A549 (cell line): ENCODE results near the gene MMP17. TPM values are rescaled to one million over a fixed set of nuclear protein-coding genes. Genes with fewer than 3 reads are reported as not detected.

ENCODE experiments used
- ATAC-seq, 2 experiments: fragments of 200-7000 bp in 1 of 2; fragments of >200 bp in 1 of 2; cut with Nextera tagmentation in 1 of 2; cut with Tn5 transposase in 1 of 2; 3 replicates each; pipeline versions ENCODE4 v1.8.0 to v1.9.1; 2018 to 2020; ENCODE audit warnings: mild to moderate bottlenecking in 1 of 2, moderate library complexity in 1 of 2
- CTCF ChIA-PET: fragments of 300-600 bp; sonication (Branson Sonifier 250); formaldehyde crosslinking; extraction: SDS; loops from one replicate; lab custom pipeline; 2021; ENCODE audit warnings: antibody characterized with exemption, inconsistent platforms; lab: Yijun Ruan, JAX
- POLR2A ChIA-PET: fragments of 350-600 bp; formaldehyde crosslinking; extraction: SDS; loops from one replicate; lab custom pipeline; 2021; ENCODE audit warnings: antibody characterized with exemption, inconsistent platforms; lab: Yijun Ruan, JAX
- DNase-seq, 2 experiments: peaks; one replicate each; pipeline versions ENCODE4 v3.0.0 to v3.0.0-alpha.2; 2011 to 2016; ENCODE audit warnings: low read depth in 1 of 2, low spot score in 1 of 2
- FAIRE-seq: peaks from 2 replicates; lab custom pipeline; 2011; peaks lifted over from hg19 to GRCh38; lab: Jason Lieb, UNC
- H3K27ac ChIP-seq, 2 experiments: fragments of >200 bp; sonication (Bioruptor Twin); formaldehyde crosslinking; 3 replicates each; pipeline ENCODE4 v1.5.1; 2016 to 2017
- H3K4me1 ChIP-seq: fragments of >200 bp; sonication (Bioruptor Twin); formaldehyde crosslinking; 3 replicates; pipeline ENCODE4 v1.6.1; 2016
- H3K4me2 ChIP-seq: fragments of >200 bp; sonication (Bioruptor Twin); formaldehyde crosslinking; 3 replicates; pipeline ENCODE4 v1.6.1; 2016
- H3K4me3 ChIP-seq: fragments of >200 bp; sonication (Bioruptor Twin); formaldehyde crosslinking; 3 replicates; pipeline ENCODE4 v1.5.1; 2016
- H3K9me3 ChIP-seq: fragments of >200 bp; sonication (Bioruptor Twin); formaldehyde crosslinking; 3 replicates; pipeline ENCODE4 v1.6.1; 2016
- CBX8 ChIP-seq: fragments of 200-600 bp; sonication (generic); IDR thresholded peaks from 2 replicates; pipeline ENCODE4 v1.6.1; 2016
- CEBPB ChIP-seq, 2 experiments: fragments of >200 bp in 1 of 2; sonication (Bioruptor Twin) in 1 of 2; formaldehyde crosslinking in 1 of 2; IDR thresholded peaks; 2 replicates each; pipeline ENCODE4 v1.6.1; 2012 to 2016
- CHD2 ChIP-seq: fragments of 150-350 bp; IDR thresholded peaks from 2 replicates; pipeline ENCODE4 v1.6.1; 2014; ENCODE audit warnings: low read length; ENCODE audit not compliant: partially characterized antibody
- FOSL2 ChIP-seq, 2 experiments: fragments of 450-650 bp in 1 of 2; fragments of >200 bp in 1 of 2; sonication (Bioruptor Twin) in 1 of 2; formaldehyde crosslinking; IDR thresholded peaks; 2 replicates each; pipeline versions ENCODE4 v1.5.0 to v1.6.1; 2016 to 2020; ENCODE audit warnings: mild to moderate bottlenecking in 1 of 2, moderate library complexity in 1 of 2
- HEYL ChIP-seq: fragments of 250-450 bp; sonication (Bioruptor Pico); IDR thresholded peaks from 2 replicates; pipeline ENCODE4 v1.8.0; 2021; ENCODE audit warnings: mild to moderate bottlenecking, moderate library complexity
- HOXA7 ChIP-seq: fragments of 250-450 bp; sonication (Bioruptor Pico); IDR thresholded peaks from 2 replicates; pipeline ENCODE4 v1.5.0; 2020; ENCODE audit warnings: mild to moderate bottlenecking, moderate library complexity
- JUN ChIP-seq, 2 experiments: fragments of >200 bp; sonication (Bioruptor Twin); formaldehyde crosslinking; IDR thresholded peaks; 2 replicates in 1 of 2; 3 replicates in 1 of 2; pipeline ENCODE4 v1.6.1; 2016 to 2017
- JUNB ChIP-seq: fragments of >200 bp; sonication (Bioruptor Twin); formaldehyde crosslinking; IDR thresholded peaks from 2 replicates; pipeline ENCODE4 v1.6.1; 2016
- KDM1A ChIP-seq: fragments of 200-600 bp; sonication (generic); IDR thresholded peaks from 2 replicates; pipeline ENCODE4 v1.6.1; 2016; ENCODE audit warnings: low read depth, mild to moderate bottlenecking
- KDM5A ChIP-seq: fragments of 200-600 bp; sonication (generic); IDR thresholded peaks from 2 replicates; pipeline ENCODE4 v1.6.1; 2016; ENCODE audit warnings: antibody characterized with exemption, mild to moderate bottlenecking
- MAFK ChIP-seq: fragments of 450-650 bp; IDR thresholded peaks from 2 replicates; pipeline ENCODE4 v1.6.1; 2014; ENCODE audit not compliant: partially characterized antibody
- MAZ ChIP-seq: fragments of 150-350 bp; IDR thresholded peaks from 2 replicates; pipeline ENCODE4 v1.6.1; 2014; ENCODE audit warnings: antibody characterized with exemption, low read depth, low read length, borderline replicate concordance
- MYC ChIP-seq: IDR thresholded peaks from 2 replicates; pipeline ENCODE4 v1.6.1; 2012; ENCODE audit warnings: mild to moderate bottlenecking, inconsistent platforms, low read length, improper control_type of control experiment, borderline replicate concordance
- NFE2L2 ChIP-seq: fragments of 150-350 bp; conservative IDR thresholded peaks from 2 replicates; pipeline ENCODE4 v1.6.1; 2014; ENCODE audit warnings: low read length
- NPAS2 ChIP-seq: fragments of 250-450 bp; sonication (Bioruptor Pico); IDR thresholded peaks from 2 replicates; pipeline ENCODE4 v1.8.0; 2022; ENCODE audit warnings: mild to moderate bottlenecking, moderate library complexity, borderline replicate concordance
- NR3C1 ChIP-seq: fragments of >200 bp; sonication (Bioruptor Twin); formaldehyde crosslinking; IDR thresholded peaks from 3 replicates; pipeline ENCODE4 v1.6.1; 2017
- PHF8 ChIP-seq: fragments of 200-600 bp; sonication (generic); IDR thresholded peaks from 2 replicates; pipeline ENCODE4 v1.6.1; 2016; ENCODE audit warnings: low read depth, mild to moderate bottlenecking, antibody characterized with exemption, moderate library complexity, borderline replicate concordance
- POLR2A ChIP-seq: IDR thresholded peaks from 2 replicates; pipeline ENCODE4 v1.6.1; 2012; ENCODE audit warnings: mild to moderate bottlenecking, low read length
- POLR2AphosphoS2 ChIP-seq: conservative IDR thresholded peaks from 2 replicates; pipeline ENCODE4 v1.6.1; 2012; ENCODE audit warnings: low read length, improper control_type of control experiment, inconsistent platforms
- RARB ChIP-seq: fragments of 250-450 bp; sonication (Bioruptor Pico); IDR thresholded peaks from 2 replicates; pipeline ENCODE4 v1.8.0; 2021; ENCODE audit warnings: mild to moderate bottlenecking, moderate library complexity
- RCOR1 ChIP-seq: fragments of 150-350 bp; IDR thresholded peaks from 2 replicates; pipeline ENCODE4 v1.6.1; 2014; ENCODE audit warnings: antibody characterized with exemption, low read length, low read depth
- RFX5 ChIP-seq: fragments of 450-650 bp; IDR thresholded peaks from 2 replicates; pipeline ENCODE4 v1.7.1; 2014; ENCODE audit warnings: antibody characterized with exemption, mild to moderate bottlenecking, moderate library complexity
- SMC3 ChIP-seq: fragments of >200 bp; sonication (Bioruptor Twin); formaldehyde crosslinking; IDR thresholded peaks from 3 replicates; pipeline ENCODE4 v1.6.1; 2018; ENCODE audit warnings: inconsistent platforms
- SREBF2 ChIP-seq: fragments of 450-650 bp; IDR thresholded peaks from 2 replicates; pipeline ENCODE4 v1.6.1; 2014; ENCODE audit warnings: mild to moderate bottlenecking, moderate library complexity
- TFCP2L1 ChIP-seq: fragments of 250-450 bp; sonication (Bioruptor Pico); IDR thresholded peaks from 2 replicates; pipeline ENCODE4 v1.5.0; 2021; ENCODE audit warnings: mild to moderate bottlenecking
- ZC3H11A ChIP-seq: fragments of 450-650 bp; IDR thresholded peaks from 2 replicates; pipeline ENCODE4 v1.6.1; 2014; ENCODE audit warnings: antibody characterized with exemption, mild to moderate bottlenecking
- ZNF302 ChIP-seq: fragments of 250-450 bp; sonication (Bioruptor Pico); IDR thresholded peaks from 2 replicates; pipeline ENCODE4 v1.9.0; 2021; ENCODE audit warnings: inconsistent platforms, mild to moderate bottlenecking, moderate library complexity
- WGBS: methylation state at CpG from one replicate; pipeline ENCODE4 v1.1.6; 2017; ENCODE audit errors: missing lambda C conversion rate; 5-methylcytosine and 5-hydroxymethylcytosine counted together
- polyA plus RNA-seq, 4 experiments: library from polyadenylated mRNA; depleted of rRNA in 3 of 4; stranded (reverse); fragments of >200 nt; fragmentation: RNase III in 1 of 4; extraction: RNeasy Plus Mini Kit Qiagen cat#74134 plus additional on column Dnase treatment in 1 of 4; gene quantifications; 2 replicates in 3 of 4; 3 replicates in 1 of 4; pipeline ENCODE4 v1.2.3, GENCODE V29; 2011 to 2017
- TF ChIP-seq, protein P1 (sequence below): fragments of >200 bp; sonication (Bioruptor Twin); formaldehyde crosslinking; IDR thresholded peaks from 3 replicates; pipeline ENCODE4 v1.5.1; 2016
- TF ChIP-seq, protein P2 (sequence below): IDR thresholded peaks from 2 replicates; pipeline ENCODE4 v1.6.1; 2012
- TF ChIP-seq, protein P3 (sequence below): fragments of >200 bp; sonication (Bioruptor Twin); formaldehyde crosslinking; IDR thresholded peaks from 2 replicates; pipeline ENCODE4 v1.6.1; 2016
- TF ChIP-seq, protein P4 (sequence below): fragments of 150-350 bp; IDR thresholded peaks from 2 replicates; pipeline ENCODE4 v1.6.1; 2014; ENCODE audit warnings: low read depth, mild to moderate bottlenecking, low read length
- TF ChIP-seq, protein P5 (sequence below): fragments of 250-450 bp; sonication (Bioruptor Pico); IDR thresholded peaks from 2 replicates; pipeline ENCODE4 v1.5.0; 2021; ENCODE audit warnings: mild to moderate bottlenecking, moderate library complexity, borderline replicate concordance

MMP17 gene
- polyA plus RNA-seq, 2 of the 4 experiments (the other 2 are of a cell fraction) = 6.2 to 7.9 TPM

DNA sequence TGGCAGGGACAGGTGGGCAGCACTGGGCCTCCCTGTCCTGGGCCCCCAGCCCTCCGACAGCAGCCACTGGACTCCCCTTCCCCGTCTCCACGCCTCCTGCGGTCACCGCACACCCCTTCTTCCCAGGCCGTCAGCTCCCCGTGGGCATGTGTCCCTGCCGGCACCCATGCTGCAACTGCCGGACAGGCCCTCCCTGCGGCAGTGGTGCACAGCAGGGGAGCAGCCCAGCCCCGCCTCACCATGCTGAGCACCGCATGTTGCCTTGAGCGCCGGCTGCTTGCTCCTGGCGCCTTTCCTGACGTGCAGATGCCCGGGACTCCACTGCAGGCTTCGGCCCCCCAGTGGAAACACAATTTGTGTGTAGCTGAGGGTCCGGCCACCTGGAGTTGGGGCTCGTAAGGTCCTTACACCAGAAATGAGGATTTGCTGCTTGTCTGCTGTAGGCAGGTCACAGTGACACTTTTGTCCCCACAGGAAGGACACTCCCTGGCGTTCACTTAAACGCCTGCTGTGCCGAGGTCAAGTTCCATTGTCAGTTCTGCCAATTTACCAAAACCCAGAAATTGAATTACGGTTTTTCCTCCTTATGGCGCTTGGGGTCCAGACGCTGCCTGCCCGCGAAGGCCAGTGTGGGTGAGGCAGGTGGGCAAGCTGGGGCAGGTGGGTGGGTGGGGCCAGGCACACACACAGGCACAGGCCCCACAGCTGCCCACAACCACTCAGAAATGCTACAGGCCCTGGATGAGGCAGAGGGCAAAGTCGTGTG lies 28.2 kb upstream of the MMP17 start:
- TF ChIP-seq CBX8 (no peak), SMC3 (no peak), POLR2A (no peak), ZC3H11A (no peak), RARB (CRISPR knock-in tag) (no peak)
- TF ChIP-seq, protein P1, sequence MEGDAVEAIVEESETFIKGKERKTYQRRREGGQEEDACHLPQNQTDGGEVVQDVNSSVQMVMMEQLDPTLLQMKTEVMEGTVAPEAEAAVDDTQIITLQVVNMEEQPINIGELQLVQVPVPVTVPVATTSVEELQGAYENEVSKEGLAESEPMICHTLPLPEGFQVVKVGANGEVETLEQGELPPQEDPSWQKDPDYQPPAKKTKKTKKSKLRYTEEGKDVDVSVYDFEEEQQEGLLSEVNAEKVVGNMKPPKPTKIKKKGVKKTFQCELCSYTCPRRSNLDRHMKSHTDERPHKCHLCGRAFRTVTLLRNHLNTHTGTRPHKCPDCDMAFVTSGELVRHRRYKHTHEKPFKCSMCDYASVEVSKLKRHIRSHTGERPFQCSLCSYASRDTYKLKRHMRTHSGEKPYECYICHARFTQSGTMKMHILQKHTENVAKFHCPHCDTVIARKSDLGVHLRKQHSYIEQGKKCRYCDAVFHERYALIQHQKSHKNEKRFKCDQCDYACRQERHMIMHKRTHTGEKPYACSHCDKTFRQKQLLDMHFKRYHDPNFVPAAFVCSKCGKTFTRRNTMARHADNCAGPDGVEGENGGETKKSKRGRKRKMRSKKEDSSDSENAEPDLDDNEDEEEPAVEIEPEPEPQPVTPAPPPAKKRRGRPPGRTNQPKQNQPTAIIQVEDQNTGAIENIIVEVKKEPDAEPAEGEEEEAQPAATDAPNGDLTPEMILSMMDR = no peak
- FAIRE-seq (no peak), ATAC-seq (no peak), DNase-seq (no peak)
- Histone ChIP-seq H3K9me3 (no peaks in the 10 kb centered on the region), H3K4me3 (no peak overlapping the region), H3K4me1 (0 out of 3 replicates have a peak, but pooled peaks cover 3% of the 10 kb centered on the region), H3K27ac (no peak overlapping the region), H3K4me2 (no peak overlapping the region)
- ChIA-PET CTCF (interaction anchor here (1.2 kb wide), 1 partner anchor 13 kb away, joined by 3 read pairs; no protein-coding TSS in a partner anchor), POLR2A (no interaction called here)
- WGBS = 92% methylated on average over 29 of the region's 29 CpGs

DNA sequence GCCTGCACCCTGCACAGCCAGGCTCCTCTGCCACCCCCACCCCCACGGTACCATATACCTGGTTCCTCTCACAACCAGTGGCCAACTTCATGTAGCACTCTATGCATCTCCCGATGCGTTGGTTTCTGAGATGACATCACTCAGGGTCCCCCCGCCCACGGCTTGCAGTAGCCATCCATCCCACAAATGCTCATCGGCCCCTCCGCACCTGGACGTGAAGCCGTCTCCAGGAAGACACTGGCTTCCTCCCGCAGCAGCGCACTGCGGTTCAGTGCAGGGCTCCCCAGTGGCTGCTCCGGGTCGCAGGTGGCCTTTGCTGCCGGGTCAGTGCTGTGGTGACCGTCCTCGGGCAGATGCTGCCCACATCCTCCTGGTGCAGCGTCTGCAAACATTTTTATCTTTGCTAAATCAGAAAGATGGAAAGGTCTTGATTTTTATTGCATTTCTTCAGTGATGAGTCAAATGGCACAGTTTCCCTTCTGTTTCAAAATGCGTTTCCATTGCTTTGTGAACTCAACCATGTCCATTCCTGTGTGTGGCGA lies 27.5 kb upstream of the MMP17 start:
- H3K4me2 ChIP-seq = no peak overlapping the region
- FAIRE-seq = no peak
- 93% methylated on average over 20 of the region's 20 CpGs for WGBS

DNA sequence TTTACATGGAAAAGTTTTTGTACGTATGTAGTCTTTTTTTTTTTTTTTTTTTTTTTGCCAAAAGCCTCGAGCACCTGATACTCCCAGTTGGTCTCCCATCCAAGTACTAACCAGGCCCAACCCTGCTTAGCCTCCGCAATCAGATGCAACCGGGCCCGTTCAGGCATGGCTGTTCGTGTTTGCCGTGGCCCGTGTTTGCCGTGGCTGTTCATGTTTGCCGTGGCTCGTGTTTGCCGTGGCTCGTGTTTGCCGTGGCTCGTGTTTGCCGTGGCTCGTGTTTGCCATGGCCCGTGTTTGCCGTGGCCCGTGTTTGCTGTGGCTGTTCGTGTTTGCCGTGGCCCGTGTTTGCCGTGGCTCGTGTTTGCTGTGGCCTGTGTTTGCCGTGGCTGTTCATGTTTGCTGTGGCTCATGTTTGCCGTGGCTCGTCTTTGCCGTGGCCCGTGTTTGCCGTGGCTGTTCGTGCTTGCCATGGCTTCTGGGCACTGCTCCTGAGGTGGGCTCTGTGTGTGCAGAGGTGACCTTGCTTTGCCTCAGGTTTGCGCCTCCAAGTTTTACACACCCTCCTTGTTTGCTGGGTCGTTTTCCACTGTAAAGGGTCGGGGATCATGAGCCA lies 26.8 kb upstream of the MMP17 start:
- H3K27ac ChIP-seq = no peak overlapping the region
- DNase-seq (no peak), FAIRE-seq (no peak), ATAC-seq (no peak)
- POLR2A ChIA-PET = interaction anchor here (0.6 kb wide), 1 partner anchor 924 kb away, joined by 5 read pairs; no protein-coding TSS in a partner anchor
- H3K9me3 ChIP-seq = no peaks in the 10 kb centered on the region
- H3K4me2 ChIP-seq = no peak overlapping the region
- 0 out of 3 replicates have a peak, but pooled peaks cover 3% of the 10 kb centered on the region for H3K4me1 ChIP-seq
- no peak overlapping the region for H3K4me3 ChIP-seq
- CTCF ChIA-PET = interaction anchor here (1.1 to 1.4 kb wide), 2 partner anchors 10 to 19 kb away, joined by 3 read pairs; no protein-coding TSS in a partner anchor
- WGBS = 89% methylated on average over 32 of the region's 35 CpGs
- TF ChIP-seq NPAS2 (CRISPR knock-in tag) (no peak), CHD2 (no peak), RCOR1 (no peak), RFX5 (no peak), POLR2A (no peak), MAFK (no peak), JUN (IDR thresholded peaks at IDR 0.05) (no peak), NFE2L2 (no peak), TFCP2L1 (no peak), POLR2AphosphoS2 (no peak), KDM5A (no peak), CEBPB (IDR thresholded peaks at IDR 0.05) (no peak), HOXA7 (CRISPR knock-in tag) (no peak), KDM1A (no peak), ZNF302 (CRISPR knock-in tag) (no peak)
- TF ChIP-seq, protein P2, sequence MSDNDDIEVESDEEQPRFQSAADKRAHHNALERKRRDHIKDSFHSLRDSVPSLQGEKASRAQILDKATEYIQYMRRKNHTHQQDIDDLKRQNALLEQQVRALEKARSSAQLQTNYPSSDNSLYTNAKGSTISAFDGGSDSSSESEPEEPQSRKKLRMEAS = no peak
- TF ChIP-seq, protein P3, sequence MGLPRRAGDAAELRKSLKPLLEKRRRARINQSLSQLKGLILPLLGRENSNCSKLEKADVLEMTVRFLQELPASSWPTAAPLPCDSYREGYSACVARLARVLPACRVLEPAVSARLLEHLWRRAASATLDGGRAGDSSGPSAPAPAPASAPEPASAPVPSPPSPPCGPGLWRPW = no peak
- TF ChIP-seq, protein P4, sequence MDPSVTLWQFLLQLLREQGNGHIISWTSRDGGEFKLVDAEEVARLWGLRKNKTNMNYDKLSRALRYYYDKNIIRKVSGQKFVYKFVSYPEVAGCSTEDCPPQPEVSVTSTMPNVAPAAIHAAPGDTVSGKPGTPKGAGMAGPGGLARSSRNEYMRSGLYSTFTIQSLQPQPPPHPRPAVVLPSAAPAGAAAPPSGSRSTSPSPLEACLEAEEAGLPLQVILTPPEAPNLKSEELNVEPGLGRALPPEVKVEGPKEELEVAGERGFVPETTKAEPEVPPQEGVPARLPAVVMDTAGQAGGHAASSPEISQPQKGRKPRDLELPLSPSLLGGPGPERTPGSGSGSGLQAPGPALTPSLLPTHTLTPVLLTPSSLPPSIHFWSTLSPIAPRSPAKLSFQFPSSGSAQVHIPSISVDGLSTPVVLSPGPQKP = no peak

More for the DNA sequence above, 27.5 kb upstream of the MMP17 start:
- DNase-seq (no peak), ATAC-seq (no peak)
- H3K9me3 ChIP-seq = no peaks in the 10 kb centered on the region
- H3K4me1 ChIP-seq = 0 out of 3 replicates have a peak, but pooled peaks cover 3% of the 10 kb centered on the region
- no peak overlapping the region for H3K4me3 ChIP-seq
- H3K27ac ChIP-seq = no peak overlapping the region
- CTCF ChIA-PET = interaction anchor here (1.2 kb wide), 1 partner anchor 14 kb away, joined by 3 read pairs; no protein-coding TSS in a partner anchor
- TF ChIP-seq JUN (IDR thresholded peaks at IDR 0.05) (no peak), MAZ (no peak), NR3C1 (no peak), SREBF2 (no peak), ZNF302 (CRISPR knock-in tag) (no peak), HEYL (CRISPR knock-in tag) (no peak), JUNB (no peak), KDM1A (no peak), RCOR1 (no peak), FOSL2 (IDR thresholded peaks at IDR 0.05) (no peak), FOSL2 (CRISPR knock-in tag; IDR thresholded peaks at IDR 0.05) (no peak), PHF8 (no peak), MYC (no peak)
- TF ChIP-seq, protein P5, sequence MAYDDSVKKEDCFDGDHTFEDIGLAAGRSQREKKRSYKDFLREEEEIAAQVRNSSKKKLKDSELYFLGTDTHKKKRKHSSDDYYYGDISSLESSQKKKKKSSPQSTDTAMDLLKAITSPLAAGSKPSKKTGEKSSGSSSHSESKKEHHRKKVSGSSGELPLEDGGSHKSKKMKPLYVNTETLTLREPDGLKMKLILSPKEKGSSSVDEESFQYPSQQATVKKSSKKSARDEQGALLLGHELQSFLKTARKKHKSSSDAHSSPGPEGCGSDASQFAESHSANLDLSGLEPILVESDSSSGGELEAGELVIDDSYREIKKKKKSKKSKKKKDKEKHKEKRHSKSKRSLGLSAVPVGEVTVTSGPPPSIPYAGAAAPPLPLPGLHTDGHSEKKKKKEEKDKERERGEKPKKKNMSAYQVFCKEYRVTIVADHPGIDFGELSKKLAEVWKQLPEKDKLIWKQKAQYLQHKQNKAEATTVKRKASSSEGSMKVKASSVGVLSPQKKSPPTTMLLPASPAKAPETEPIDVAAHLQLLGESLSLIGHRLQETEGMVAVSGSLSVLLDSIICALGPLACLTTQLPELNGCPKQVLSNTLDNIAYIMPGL (CRISPR knock-in tag) = no peak
- POLR2A ChIA-PET = no interaction called here
